A549 (cell line): Measurements from ENCODE around the gene ZNF248.

Experiments
- CTCF ChIP-seq: fragments of >200 bp; sonication (Bioruptor Twin); formaldehyde crosslinking; IDR thresholded peaks from 3 replicates; pipeline ENCODE4 v1.5.1; 2016
- EP300 ChIP-seq, 2 experiments: fragments of >200 bp; sonication (Bioruptor Twin); formaldehyde crosslinking; IDR thresholded peaks; 2 replicates in 1 of 2; 3 replicates in 1 of 2; pipeline ENCODE4 v1.6.1; 2016 to 2017
- FOSL2 ChIP-seq, 2 experiments: fragments of 450-650 bp in 1 of 2; fragments of >200 bp in 1 of 2; sonication (Bioruptor Twin) in 1 of 2; formaldehyde crosslinking; IDR thresholded peaks; 2 replicates each; pipeline versions ENCODE4 v1.5.0 to v1.6.1; 2016 to 2020; ENCODE audit warnings: mild to moderate bottlenecking in 1 of 2, moderate library complexity in 1 of 2
- KDM1A ChIP-seq: fragments of 200-600 bp; sonication (generic); IDR thresholded peaks from 2 replicates; pipeline ENCODE4 v1.6.1; 2016; ENCODE audit warnings: low read depth, mild to moderate bottlenecking
- POLR2A ChIP-seq: IDR thresholded peaks from 2 replicates; pipeline ENCODE4 v1.6.1; 2012; ENCODE audit warnings: mild to moderate bottlenecking, low read length
- RFX5 ChIP-seq: fragments of 450-650 bp; IDR thresholded peaks from 2 replicates; pipeline ENCODE4 v1.7.1; 2014; ENCODE audit warnings: antibody characterized with exemption, mild to moderate bottlenecking, moderate library complexity
- SREBF2 ChIP-seq: fragments of 450-650 bp; IDR thresholded peaks from 2 replicates; pipeline ENCODE4 v1.6.1; 2014; ENCODE audit warnings: mild to moderate bottlenecking, moderate library complexity

GRCh38 chr10:37794305-37794976 lies 63.0 kb downstream of the ZNF248 start:
- TF ChIP-seq CTCF (no peak), KDM1A (no peak), RFX5 (no peak), POLR2A (no peak), EP300 (IDR thresholded peaks at IDR 0.05) (no peak), FOSL2 (IDR thresholded peaks at IDR 0.05) (no peak), FOSL2 (CRISPR knock-in tag; IDR thresholded peaks at IDR 0.05) (no peak), SREBF2 (no peak)
